NCI-H1105 treated with DMSO at 0.1 percent for 48 hours (cell line): Measurements from ENCODE around the gene BAIAP3.

Experiments
- DNase-seq: peaks from one replicate; lab custom pipeline; 2025; lab: John Stamatoyannopoulos, UW

BAIAP3 gene

GRCh38 chr16:1371054-1371978 is 37.9 kb downstream of the BAIAP3 start:
- no peak for DNase-seq

- DNase-seq: no peak
Observed at GRCh38 chr16:1372292-1372950, 39.0 kb downstream of the BAIAP3 start.

- DNase-seq: no peak
Observed at GRCh38 chr16:1374418-1375297, 41.2 kb downstream of the BAIAP3 start.

GRCh38 chr16:1375298-1375640 is 41.8 kb downstream of the BAIAP3 start:
- no peak for DNase-seq

- no peak for DNase-seq
Observed at GRCh38 chr16:1375741-1376410, 42.4 kb downstream of the BAIAP3 start.

- no peak for DNase-seq
Observed at GRCh38 chr16:1377406-1378010, 44.1 kb downstream of the BAIAP3 start.

GRCh38 chr16:1378087-1378803 is 44.8 kb downstream of the BAIAP3 start:
- DNase-seq: no peak

GRCh38 chr16:1378804-1379303 is 45.4 kb downstream of the BAIAP3 start:
- no peak for DNase-seq

GRCh38 chr16:1379304-1380076 is 46.0 kb downstream of the BAIAP3 start:
- DNase-seq: peak; percentile 19

- no peak for DNase-seq
Observed at GRCh38 chr16:1380195-1380594, 46.8 kb downstream of the BAIAP3 start.

GRCh38 chr16:1381612-1382406 is 48.4 kb downstream of the BAIAP3 start:
- no peak for DNase-seq

GRCh38 chr16:1383556-1383955 is 50.1 kb downstream of the BAIAP3 start:
- DNase-seq: no peak

- no peak for DNase-seq
Observed at GRCh38 chr16:1385232-1385631, 51.8 kb downstream of the BAIAP3 start.

GRCh38 chr16:1387331-1387730 is 53.9 kb downstream of the BAIAP3 start:
- no peak for DNase-seq

- no peak for DNase-seq
Observed at GRCh38 chr16:1389762-1390161, 56.3 kb downstream of the BAIAP3 start.

- DNase-seq: no peak
Observed at GRCh38 chr16:1390239-1390779, 56.9 kb downstream of the BAIAP3 start.

GRCh38 chr16:1392826-1393225 is 59.4 kb downstream of the BAIAP3 start:
- DNase-seq: no peak

GRCh38 chr16:1393613-1394176 is 60.2 kb downstream of the BAIAP3 start:
- no peak for DNase-seq
